ENCODE data around the gene WAS.
A peak's percentile ranks its signal among the peaks of the same experiment; 100 is the strongest.
"Not testable (repeated sequence)": the region's sequence is repeated elsewhere in the genome, so short reads cannot be mapped to it uniquely, and the experiment has no call there.

The WAS gene

GRCh38 chrX:48683411-48683982 is at the start of gene WAS:
Gene WAS, plus strand, starts transcription at chrX:48683799. Its CDS starts 55 bp downstream, at chrX:48683854.
- DNase-seq: peak; percentile 76

GRCh38 chrX:48636301-48636700 is 47.3 kb upstream of the WAS start:
- no peak for DNase-seq

GRCh38 chrX:48636776-48637175 is 46.8 kb upstream of the WAS start:
- DNase-seq: no peak

GRCh38 chrX:48645669-48646068 is 37.9 kb upstream of the WAS start:
- DNase-seq: no peak

GRCh38 chrX:48648336-48648751 is 35.3 kb upstream of the WAS start:
- peak; percentile 40 for DNase-seq

GRCh38 chrX:48649102-48649501 is 34.5 kb upstream of the WAS start:
- no peak for DNase-seq

GRCh38 chrX:48652055-48652579 is 31.5 kb upstream of the WAS start:
- DNase-seq: not testable (repeated sequence)

- not testable (repeated sequence) for DNase-seq
Measured at GRCh38 chrX:48654746-48655145, 28.9 kb upstream of the WAS start.

- not testable (repeated sequence) for DNase-seq
Measured at GRCh38 chrX:48659686-48660085, 23.9 kb upstream of the WAS start.

- no peak for DNase-seq
Measured at GRCh38 chrX:48663241-48663640, 20.4 kb upstream of the WAS start.

GRCh38 chrX:48664156-48664555 is 19.4 kb upstream of the WAS start:
- DNase-seq: no peak

- no peak for DNase-seq
Measured at GRCh38 chrX:48665991-48666390, 17.6 kb upstream of the WAS start.

- no peak for DNase-seq
Measured at GRCh38 chrX:48666649-48667048, 16.9 kb upstream of the WAS start.

- DNase-seq: no peak
Measured at GRCh38 chrX:48667509-48667908, 16.1 kb upstream of the WAS start.

- not testable (repeated sequence) for DNase-seq
Measured at GRCh38 chrX:48668187-48668586, 15.4 kb upstream of the WAS start.

GRCh38 chrX:48676106-48676892 is 7.3 kb upstream of the WAS start:
- DNase-seq: peak; percentile 93

GRCh38 chrX:48676893-48677270 is 6.7 kb upstream of the WAS start:
- DNase-seq: peak; percentile 18

- no peak for DNase-seq
Measured at GRCh38 chrX:48677516-48677915, 6.1 kb upstream of the WAS start.

- peak; percentile 45 for DNase-seq
Measured at GRCh38 chrX:48680467-48680866, 3.1 kb upstream of the WAS start.

GRCh38 chrX:48680925-48681324 is 2.7 kb upstream of the WAS start:
- DNase-seq: not testable (repeated sequence)

GRCh38 chrX:48681539-48682183 is 1.9 kb upstream of the WAS start:
- DNase-seq: no peak

- DNase-seq: not testable (repeated sequence)
Measured at GRCh38 chrX:48682795-48683194, 804 bp upstream of the WAS start.

GRCh38 chrX:48684134-48684533 is 535 bp downstream of the WAS start:
- no peak for DNase-seq

- DNase-seq: no peak
Measured at GRCh38 chrX:48685416-48685815, 1.8 kb downstream of the WAS start.
